HG03196 (cell line): Measurements from ENCODE around the gene CLNK.

ENCODE experiments used
- ATAC-seq: cut with Tn5 transposase; IDR thresholded peaks from one replicate; pipeline ENCODE4 v1.9.1; 2021; ENCODE audit not compliant: unreplicated experiment

The CLNK gene

GRCh38 chr4:10526429-10527222, 157.9 kb downstream of the CLNK start:
- ATAC-seq: no peak

GRCh38 chr4:10524196-10524833, 160.3 kb downstream of the CLNK start:
- no peak for ATAC-seq

- ATAC-seq: no peak
These were observed 163.1 kb downstream of the CLNK start for GRCh38 chr4:10521424-10521823.

- no peak for ATAC-seq
These were observed 174.8 kb downstream of the CLNK start for GRCh38 chr4:10509733-10510132.

- no peak for ATAC-seq
These were observed 178.5 kb downstream of the CLNK start for GRCh38 chr4:10506077-10506476.

GRCh38 chr4:10504570-10505179, 179.9 kb downstream of the CLNK start:
- no peak for ATAC-seq

- ATAC-seq: no peak
These were observed 181.9 kb downstream of the CLNK start for GRCh38 chr4:10502717-10503116.

GRCh38 chr4:10500776-10501175, 183.8 kb downstream of the CLNK start:
- ATAC-seq: no peak

- no peak for ATAC-seq
These were observed 188.4 kb downstream of the CLNK start for GRCh38 chr4:10496200-10496599.

- ATAC-seq: no peak
These were observed 188.9 kb downstream of the CLNK start for GRCh38 chr4:10495651-10496050.

- ATAC-seq: no peak
These were observed 192.1 kb downstream of the CLNK start for GRCh38 chr4:10492464-10492863.

- no peak for ATAC-seq
These were observed 193.2 kb downstream of the CLNK start for GRCh38 chr4:10491401-10491800.

GRCh38 chr4:10490996-10491395, 193.6 kb downstream of the CLNK start:
- ATAC-seq: no peak

- ATAC-seq: no peak
These were observed 201.7 kb downstream of the CLNK start for GRCh38 chr4:10482913-10483312.

GRCh38 chr4:10480616-10481015, 204.0 kb downstream of the CLNK start:
- ATAC-seq: no peak

- no peak for ATAC-seq
These were observed 205.9 kb downstream of the CLNK start for GRCh38 chr4:10478621-10479020.

- no peak for ATAC-seq
These were observed 214.1 kb downstream of the CLNK start for GRCh38 chr4:10470505-10470904.

GRCh38 chr4:10466161-10466560, 218.4 kb downstream of the CLNK start:
- ATAC-seq: no peak

GRCh38 chr4:10462876-10463275, 221.7 kb downstream of the CLNK start:
- no peak for ATAC-seq

- no peak for ATAC-seq
These were observed 222.6 kb downstream of the CLNK start for GRCh38 chr4:10461850-10462400.

- ATAC-seq: peak; percentile 61
These were observed 223.3 kb downstream of the CLNK start for GRCh38 chr4:10461091-10461849.
